ENCODE data around the gene PPP1R1A.

DNA sequence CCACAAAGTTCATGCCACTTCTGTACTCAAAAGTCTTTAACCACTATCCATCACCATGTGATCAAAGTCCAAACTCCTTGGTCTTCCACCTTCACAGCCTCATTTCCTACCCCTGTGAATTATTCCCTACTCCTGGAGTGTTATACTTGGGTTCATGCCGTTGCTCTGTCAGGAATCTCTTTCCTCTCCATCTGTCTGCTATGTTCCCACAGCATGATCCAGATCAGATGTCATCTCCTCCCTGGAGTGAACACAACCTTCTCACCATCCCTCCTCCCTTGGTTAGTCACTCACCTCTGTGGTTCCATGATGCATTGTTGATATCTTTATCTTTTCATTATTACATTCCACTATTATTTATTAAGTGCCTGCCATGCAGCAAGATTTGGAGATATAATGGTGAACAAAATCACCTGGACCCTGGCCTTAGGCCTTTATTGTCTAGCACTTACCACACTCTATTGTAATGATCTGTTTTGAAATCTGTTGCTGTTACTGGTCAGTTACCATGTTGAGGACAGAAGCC is 23.8 kb upstream of the PPP1R1A start:
- TF ChIP-seq POLR2A (IDR thresholded peaks at IDR 0.05) (no peak), EP300 (IDR thresholded peaks at IDR 0.05) (no peak), POLR2AphosphoS5 (IDR thresholded peaks at IDR 0.05) (no peak)
- TF ChIP-seq, protein P1, sequence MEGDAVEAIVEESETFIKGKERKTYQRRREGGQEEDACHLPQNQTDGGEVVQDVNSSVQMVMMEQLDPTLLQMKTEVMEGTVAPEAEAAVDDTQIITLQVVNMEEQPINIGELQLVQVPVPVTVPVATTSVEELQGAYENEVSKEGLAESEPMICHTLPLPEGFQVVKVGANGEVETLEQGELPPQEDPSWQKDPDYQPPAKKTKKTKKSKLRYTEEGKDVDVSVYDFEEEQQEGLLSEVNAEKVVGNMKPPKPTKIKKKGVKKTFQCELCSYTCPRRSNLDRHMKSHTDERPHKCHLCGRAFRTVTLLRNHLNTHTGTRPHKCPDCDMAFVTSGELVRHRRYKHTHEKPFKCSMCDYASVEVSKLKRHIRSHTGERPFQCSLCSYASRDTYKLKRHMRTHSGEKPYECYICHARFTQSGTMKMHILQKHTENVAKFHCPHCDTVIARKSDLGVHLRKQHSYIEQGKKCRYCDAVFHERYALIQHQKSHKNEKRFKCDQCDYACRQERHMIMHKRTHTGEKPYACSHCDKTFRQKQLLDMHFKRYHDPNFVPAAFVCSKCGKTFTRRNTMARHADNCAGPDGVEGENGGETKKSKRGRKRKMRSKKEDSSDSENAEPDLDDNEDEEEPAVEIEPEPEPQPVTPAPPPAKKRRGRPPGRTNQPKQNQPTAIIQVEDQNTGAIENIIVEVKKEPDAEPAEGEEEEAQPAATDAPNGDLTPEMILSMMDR (IDR thresholded peaks at IDR 0.05), result no peak
